HG02763 (cell line): ENCODE measurements around the gene NUB1.
"Not testable (repeated sequence)": the region's sequence is repeated elsewhere in the genome, so short reads cannot be mapped to it uniquely, and the experiment has no call there.

Source experiments
- ATAC-seq: cut with Tn5 transposase; IDR thresholded peaks from one replicate; pipeline ENCODE4 v1.9.1; 2021; ENCODE audit warnings: mild to moderate bottlenecking, moderate library complexity; ENCODE audit not compliant: unreplicated experiment

The NUB1 gene

GRCh38 chr7:151341357-151342101 lies at the start of gene NUB1:
NUB1 (plus strand) TSS chr7:151341812; CDS start chr7:151345350, 3,538 bp downstream.
- peak; percentile 62 for ATAC-seq

GRCh38 chr7:151292850-151293249 lies 48.8 kb upstream of the NUB1 start:
- no peak for ATAC-seq

- ATAC-seq = no peak
Measured at GRCh38 chr7:151296202-151296992, 45.2 kb upstream of the NUB1 start.

GRCh38 chr7:151298765-151299164 lies 42.8 kb upstream of the NUB1 start:
- no peak for ATAC-seq

GRCh38 chr7:151299530-151299929 lies 42.1 kb upstream of the NUB1 start:
- no peak for ATAC-seq

- no peak for ATAC-seq
Measured at GRCh38 chr7:151299940-151300645, 41.5 kb upstream of the NUB1 start.

- no peak for ATAC-seq
Measured at GRCh38 chr7:151301471-151302462, 39.8 kb upstream of the NUB1 start.

GRCh38 chr7:151304251-151304650 lies 37.4 kb upstream of the NUB1 start:
- not testable (repeated sequence) for ATAC-seq

- ATAC-seq = no peak
Measured at GRCh38 chr7:151304856-151305255, 36.8 kb upstream of the NUB1 start.

- ATAC-seq = no peak
Measured at GRCh38 chr7:151306374-151306773, 35.2 kb upstream of the NUB1 start.

- ATAC-seq = no peak
Measured at GRCh38 chr7:151306860-151307259, 34.8 kb upstream of the NUB1 start.

GRCh38 chr7:151307536-151307935 lies 34.1 kb upstream of the NUB1 start:
- no peak for ATAC-seq

GRCh38 chr7:151308256-151308655 lies 33.4 kb upstream of the NUB1 start:
- ATAC-seq = no peak

- ATAC-seq = no peak
Measured at GRCh38 chr7:151308791-151309190, 32.8 kb upstream of the NUB1 start.

- no peak for ATAC-seq
Measured at GRCh38 chr7:151309311-151309710, 32.3 kb upstream of the NUB1 start.

- no peak for ATAC-seq
Measured at GRCh38 chr7:151310578-151310977, 31.0 kb upstream of the NUB1 start.

- no peak for ATAC-seq
Measured at GRCh38 chr7:151311294-151311864, 30.2 kb upstream of the NUB1 start.

- no peak for ATAC-seq
Measured at GRCh38 chr7:151312356-151312755, 29.3 kb upstream of the NUB1 start.

- ATAC-seq = no peak
Measured at GRCh38 chr7:151312831-151313809, 28.5 kb upstream of the NUB1 start.
